ENCODE data around the gene OR4D2. TPM values are rescaled to one million over a fixed set of nuclear protein-coding genes. Genes with fewer than 3 reads are reported as not detected.

Gene OR4D2
- total and polyA plus RNA-seq, 7 experiments from 2014 or later: not detected

- Histone ChIP-seq H3K4me3 (ENCODE audit: low read length) (no peak overlapping the region), H3K36me3 (ENCODE audit: control insufficient read depth in 2 of 3, insufficient read depth in 3 of 3, low read length in 3 of 3) (no peaks in the 10 kb centered on the region), H3K4me1 (ENCODE audit: control insufficient read depth in 2 of 2, insufficient read depth in 2 of 2, low read length in 2 of 2) (peaks cover 21 to 23% of the 10 kb centered on the region in 2 donors), H3K27me3 (ENCODE audit: control insufficient read depth in 2 of 2, insufficient read depth in 2 of 2, low read length in 2 of 2) (no peaks in the 10 kb centered on the region), H3K27ac (ENCODE audit: low read depth, low read length) (no peak overlapping the region), H3K9me3 (ENCODE audit: control insufficient read depth in 2 of 3, low read length in 3 of 3) (peaks cover 0 to 18% (median 17%) of the 10 kb centered on the region in 3 experiments)
- peak overlapping the region in 1 of 9 donors; percentile 11 for H3K27ac Mint-ChIP-seq
- ChIA-PET CTCF (no interaction called here), POLR2A (interaction anchor here (1.4 kb wide), 1 partner anchor 20 kb away, joined by 3 read pairs; no protein-coding TSS in a partner anchor)
- H3K9me3 Mint-ChIP-seq: peaks cover 20 to 70% (median 41%) of the 10 kb centered on the region in 11 donors
- peaks cover 0 to 70% (median 0%) of the 10 kb centered on the region in 5 donors for H3K27me3 Mint-ChIP-seq
- H3K4me1 Mint-ChIP-seq: peaks cover 25 to 56% (median 43%) of the 10 kb centered on the region in 7 donors
- H3K36me3 Mint-ChIP-seq: peaks cover 21 to 50% (median 38%) of the 10 kb centered on the region in 5 donors
- H3K4me3 Mint-ChIP-seq: no peak overlapping the region
- no peak for DNase-seq
- intact Hi-C loops (cut with micrococcal nuclease): no loop called here
- ATAC-seq: no peak
Measured at GRCh38 chr17:58148609-58149008, 18.2 kb upstream of the OR4D2 start.

- H3K27ac Mint-ChIP-seq: peak overlapping the region in 6 of 9 donors; percentile 13 to 82 (median 52)
- POLR2A ChIA-PET: interaction anchor here (1.3 kb wide), 1 partner anchor 144 kb away, joined by 3 read pairs; the partner anchor contains the start of gene SRSF1
Measured at GRCh38 chr17:58150394-58150793, 16.4 kb upstream of the OR4D2 start.

GRCh38 chr17:58153046-58153445, 13.7 kb upstream of the OR4D2 start:
- peaks cover 0 to 41% (median 0%) of the 10 kb centered on the region in 5 donors for H3K27me3 Mint-ChIP-seq
- Histone ChIP-seq H3K27me3 (ENCODE audit: control insufficient read depth in 2 of 2, insufficient read depth in 2 of 2, low read length in 2 of 2) (no peaks in the 10 kb centered on the region), H3K4me3 (ENCODE audit: low read length) (peak overlapping the region; percentile 5), H3K9me3 (ENCODE audit: control insufficient read depth in 2 of 3, low read length in 3 of 3) (no peaks in the 10 kb centered on the region), H3K4me1 (ENCODE audit: control insufficient read depth in 2 of 2, insufficient read depth in 2 of 2, low read length in 2 of 2) (peaks cover 49 to 51% of the 10 kb centered on the region in 2 donors), H3K36me3 (ENCODE audit: control insufficient read depth in 2 of 3, insufficient read depth in 3 of 3, low read length in 3 of 3) (no peaks in the 10 kb centered on the region), H3K27ac (ENCODE audit: low read depth, low read length) (peak overlapping the region; percentile 68)
- H3K4me1 Mint-ChIP-seq: peaks cover 41 to 92% (median 79%) of the 10 kb centered on the region in 7 donors
- peaks cover 0 to 26% (median 22%) of the 10 kb centered on the region in 5 donors for H3K36me3 Mint-ChIP-seq
- peak overlapping the region; percentile 67 to 83 (median 75) for H3K4me3 Mint-ChIP-seq
- ATAC-seq (peak; percentile 90), DNase-seq (peak in 8 of 9 donors; percentile 25 to 84 (median 76))
- peak overlapping the region; percentile 90 to 99 (median 94) for H3K27ac Mint-ChIP-seq
- POLR2A ChIA-PET: interaction anchor here (1.0 to 3.5 kb wide), 4 partner anchors 15 to 146 kb away, joined by 3 to 16 read pairs (median 10); partner anchors contain the start of gene SRSF1
- peaks cover 5 to 36% (median 9%) of the 10 kb centered on the region in 11 donors for H3K9me3 Mint-ChIP-seq
- CTCF ChIA-PET: interaction anchor here (0.6 to 3.9 kb wide), 4 partner anchors 18 to 120 kb away, joined by 3 to 17 read pairs (median 10); no protein-coding TSS in a partner anchor
- intact Hi-C loops (cut with micrococcal nuclease): loop anchor here (1.0 to 2.0 kb wide), 5 partner anchors 19 to 146 kb away; partner anchors contain the start of gene SRSF1 (in 2 of the 2)

More at GRCh38 chr17:58150394-58150793, 16.4 kb upstream of the OR4D2 start:
- H3K4me1 ChIP-seq (ENCODE audit: control insufficient read depth in 2 of 2, insufficient read depth in 2 of 2, low read length in 2 of 2): peaks cover 39 to 41% of the 10 kb centered on the region in 2 donors
- H3K27me3 ChIP-seq (ENCODE audit: control insufficient read depth in 2 of 2, insufficient read depth in 2 of 2, low read length in 2 of 2): no peaks in the 10 kb centered on the region
- H3K4me3 Mint-ChIP-seq: peak overlapping the region in 4 of 10 donors; percentile 15 to 51 (median 38)
- no peak overlapping the region for H3K27ac ChIP-seq (ENCODE audit: low read depth, low read length)
- CTCF ChIA-PET: interaction anchor here (1.5 kb wide), 1 partner anchor 20 kb away, joined by 5 read pairs; no protein-coding TSS in a partner anchor
- H3K9me3 ChIP-seq (ENCODE audit: control insufficient read depth in 2 of 3, low read length in 3 of 3): peaks cover 0 to 5% (median 4%) of the 10 kb centered on the region in 3 experiments
- DNase-seq: no peak
- ATAC-seq: no peak
- H3K36me3 ChIP-seq (ENCODE audit: control insufficient read depth in 2 of 3, insufficient read depth in 3 of 3, low read length in 3 of 3): no peaks in the 10 kb centered on the region
- H3K4me3 ChIP-seq (ENCODE audit: low read length): no peak overlapping the region
- peaks cover 10 to 58% (median 27%) of the 10 kb centered on the region in 11 donors for H3K9me3 Mint-ChIP-seq
- H3K27me3 Mint-ChIP-seq: peaks cover 0 to 56% (median 0%) of the 10 kb centered on the region in 5 donors
- H3K36me3 Mint-ChIP-seq: peaks cover 14 to 40% (median 27%) of the 10 kb centered on the region in 5 donors
- intact Hi-C loops (cut with micrococcal nuclease): no loop called here
- H3K4me1 Mint-ChIP-seq: peaks cover 31 to 73% (median 61%) of the 10 kb centered on the region in 7 donors

DNA sequence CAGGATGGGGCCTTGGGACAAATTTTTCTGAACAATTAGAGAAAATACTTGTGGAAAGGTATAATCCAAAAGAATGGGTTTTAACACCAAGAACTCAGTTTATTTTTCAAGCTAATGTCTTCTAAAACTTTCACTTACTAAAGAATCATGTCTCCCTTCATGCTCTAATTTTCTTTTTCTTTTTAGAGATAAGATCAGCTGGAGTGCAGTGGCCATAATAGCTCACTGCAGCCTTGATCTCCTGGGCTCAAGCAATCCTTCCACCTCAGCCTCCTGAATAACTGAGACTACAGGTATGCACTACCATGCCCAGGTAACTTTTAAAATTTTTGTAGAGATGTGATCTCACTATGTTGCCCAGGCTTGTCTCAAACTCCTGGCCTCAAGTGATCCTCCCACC, 13.1 kb upstream of the OR4D2 start:
- Mint-ChIP-seq H3K36me3 (peaks cover 0 to 26% (median 22%) of the 10 kb centered on the region in 5 donors), H3K27me3 (peaks cover 0 to 34% (median 0%) of the 10 kb centered on the region in 5 donors), H3K9me3 (peaks cover 5 to 32% (median 8%) of the 10 kb centered on the region in 11 donors), H3K4me3 (peak overlapping the region; percentile 58 to 83 (median 73)), H3K4me1 (peaks cover 40 to 93% (median 83%) of the 10 kb centered on the region in 7 donors), H3K27ac (peak overlapping the region; percentile 90 to 99 (median 94))
- H3K27me3 ChIP-seq (ENCODE audit: control insufficient read depth in 2 of 2, insufficient read depth in 2 of 2, low read length in 2 of 2): no peaks in the 10 kb centered on the region
- no peak for ATAC-seq
- H3K4me3 ChIP-seq (ENCODE audit: low read length): peak overlapping the region; percentile 5
- peaks cover 49 to 55% of the 10 kb centered on the region in 2 donors for H3K4me1 ChIP-seq (ENCODE audit: control insufficient read depth in 2 of 2, insufficient read depth in 2 of 2, low read length in 2 of 2)
- H3K27ac ChIP-seq (ENCODE audit: low read depth, low read length): peak overlapping the region; percentile 68
- H3K36me3 ChIP-seq (ENCODE audit: control insufficient read depth in 2 of 3, insufficient read depth in 3 of 3, low read length in 3 of 3): no peaks in the 10 kb centered on the region
- no peak for DNase-seq
- intact Hi-C loops (cut with micrococcal nuclease): loop anchor here (1.0 to 2.0 kb wide), 5 partner anchors 19 to 147 kb away; partner anchors contain the start of gene SRSF1 (in 2 of the 2)
- ChIA-PET CTCF (interaction anchor here (0.6 to 3.9 kb wide), 5 partner anchors 17 to 121 kb away, joined by 3 to 17 read pairs (median 4); no protein-coding TSS in a partner anchor), POLR2A (interaction anchor here (1.4 to 3.5 kb wide), 4 partner anchors 15 to 147 kb away, joined by 6 to 16 read pairs (median 10); partner anchors contain the start of gene SRSF1)
- no peaks in the 10 kb centered on the region for H3K9me3 ChIP-seq (ENCODE audit: control insufficient read depth in 2 of 3, low read length in 3 of 3)

DNA sequence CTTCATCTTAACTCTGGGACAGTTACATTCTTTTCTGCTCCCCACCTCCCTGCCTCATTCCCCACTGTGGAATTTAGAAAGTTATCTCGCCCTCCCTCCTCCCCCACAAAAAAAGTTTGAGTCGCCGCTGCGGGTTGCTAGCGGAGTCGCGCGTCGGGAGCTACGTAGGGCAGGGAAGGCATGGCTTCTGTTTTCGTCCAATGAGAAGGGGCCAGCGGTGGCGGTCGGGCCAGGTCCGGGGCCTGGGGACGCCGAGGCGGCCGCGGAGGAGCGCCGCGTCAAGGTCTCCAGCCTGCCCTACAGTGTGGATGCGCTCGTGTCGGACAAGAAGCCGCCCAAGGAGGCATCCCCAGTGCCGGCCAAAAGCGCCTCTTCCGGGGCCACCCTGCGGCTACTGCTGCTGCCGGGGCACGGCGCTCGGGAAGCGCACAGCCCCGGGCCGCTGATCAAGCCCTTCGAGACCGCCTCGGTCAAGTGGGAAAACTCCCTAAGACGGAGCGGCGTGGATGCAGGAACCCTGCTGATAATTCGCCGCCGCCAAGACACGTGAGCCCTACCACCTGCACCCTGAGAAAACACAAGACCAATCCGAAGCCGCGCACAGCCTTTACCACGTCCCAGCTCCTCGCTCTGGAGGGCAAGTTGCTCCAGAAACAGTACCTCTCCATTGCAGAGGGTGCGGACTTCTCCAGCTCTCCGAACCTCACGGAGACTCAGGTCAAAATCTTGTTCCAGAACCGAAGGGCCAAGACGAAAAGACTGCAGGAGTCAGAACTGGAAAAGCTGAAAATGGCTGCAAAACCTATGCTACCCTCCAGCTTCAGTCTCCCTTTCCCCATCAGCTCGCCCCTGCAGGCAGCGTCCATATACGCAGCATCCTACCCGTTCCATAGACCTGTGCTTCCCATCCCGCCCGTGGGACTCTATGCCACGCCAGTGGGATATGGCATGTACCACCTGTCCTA, 9.7 kb upstream of the OR4D2 start:
- peaks cover 40 to 48% of the 10 kb centered on the region in 2 donors for H3K4me1 ChIP-seq (ENCODE audit: control insufficient read depth in 2 of 2, insufficient read depth in 2 of 2, low read length in 2 of 2)
- ChIA-PET POLR2A (interaction anchor here (0.8 to 2.5 kb wide), 8 partner anchors 8 to 169 kb away, joined by 3 to 13 read pairs (median 7); partner anchors contain the start of genes OR4D1, SRSF1 and VEZF1), CTCF (interaction anchor here (1.0 to 1.9 kb wide), 6 partner anchors 10 to 35 kb away, joined by 3 to 10 read pairs (median 4); no protein-coding TSS in a partner anchor)
- no peaks in the 10 kb centered on the region for H3K27me3 ChIP-seq (ENCODE audit: control insufficient read depth in 2 of 2, insufficient read depth in 2 of 2, low read length in 2 of 2)
- peaks cover 41 to 86% (median 73%) of the 10 kb centered on the region in 7 donors for H3K4me1 Mint-ChIP-seq
- no peaks in the 10 kb centered on the region for H3K36me3 ChIP-seq (ENCODE audit: control insufficient read depth in 2 of 3, insufficient read depth in 3 of 3, low read length in 3 of 3)
- peaks cover 0 to 23% (median 17%) of the 10 kb centered on the region in 5 donors for H3K36me3 Mint-ChIP-seq
- no peaks in the 10 kb centered on the region for H3K9me3 ChIP-seq (ENCODE audit: control insufficient read depth in 2 of 3, low read length in 3 of 3)
- H3K4me3 Mint-ChIP-seq: peak overlapping the region; percentile 90 to 97 (median 94)
- ATAC-seq (peak; percentile 74), DNase-seq (peak; percentile 31 to 61 (median 55))
- H3K27me3 Mint-ChIP-seq: peaks cover 0 to 29% (median 0%) of the 10 kb centered on the region in 5 donors
- H3K27ac ChIP-seq (ENCODE audit: low read depth, low read length): peak overlapping the region; percentile 88
- H3K9me3 Mint-ChIP-seq: peaks cover 0 to 18% (median 6%) of the 10 kb centered on the region in 11 donors
- peak overlapping the region; percentile 86 to 98 (median 93) for H3K27ac Mint-ChIP-seq
- intact Hi-C loops (cut with micrococcal nuclease): loop anchor here (1.0 to 5.0 kb wide), 6 partner anchors 15 to 360 kb away; partner anchors contain the start of genes MKS1 (in 2 of the 2) and SRSF1 (in 1 of the 2)
- H3K4me3 ChIP-seq (ENCODE audit: low read length): peak overlapping the region; percentile 56
